Measurements from ENCODE around the gene P2RX1. TPM values are rescaled to one million over a fixed set of nuclear protein-coding genes. Genes with fewer than 3 reads are reported as not detected.

P2RX1 gene
- total RNA-seq, 1 donor from 2014 or later = not detected

- H3K4me1 Mint-ChIP-seq (ENCODE audit: unreplicated experiment) = peaks cover 8% of the 10 kb centered on the region
- no peak overlapping the region for H3K27ac Mint-ChIP-seq (ENCODE audit: unreplicated experiment)
- DNase-seq (ENCODE audit: extremely low spot score, unreplicated experiment) = no peak
- H3K27me3 Mint-ChIP-seq (ENCODE audit: unreplicated experiment) = no peaks in the 10 kb centered on the region
- TF ChIP-seq CTCF (IDR thresholded peaks at IDR 0.05) = no peak
- no peaks in the 10 kb centered on the region for H3K36me3 Mint-ChIP-seq (ENCODE audit: unreplicated experiment)
- no peak overlapping the region for H3K4me3 Mint-ChIP-seq (ENCODE audit: unreplicated experiment)
- H3K9me3 Mint-ChIP-seq (ENCODE audit: unreplicated experiment) = no peaks in the 10 kb centered on the region
Observed at GRCh38 chr17:3944485-3945388, 28.5 kb upstream of the P2RX1 start.

GRCh38 chr17:3943240-3943891, 27.1 kb upstream of the P2RX1 start:
- Mint-ChIP-seq H3K4me3 (ENCODE audit: unreplicated experiment) (no peak overlapping the region), H3K36me3 (ENCODE audit: unreplicated experiment) (no peaks in the 10 kb centered on the region), H3K27me3 (ENCODE audit: unreplicated experiment) (no peaks in the 10 kb centered on the region), H3K4me1 (ENCODE audit: unreplicated experiment) (peaks cover 8% of the 10 kb centered on the region), H3K27ac (ENCODE audit: unreplicated experiment) (no peak overlapping the region), H3K9me3 (ENCODE audit: unreplicated experiment) (no peaks in the 10 kb centered on the region)
- DNase-seq (ENCODE audit: extremely low spot score, unreplicated experiment) = no peak
- TF ChIP-seq CTCF (IDR thresholded peaks at IDR 0.05) = no peak

GRCh38 chr17:3940965-3941698, 24.9 kb upstream of the P2RX1 start:
- Mint-ChIP-seq H3K4me3 (ENCODE audit: unreplicated experiment) (no peak overlapping the region), H3K4me1 (ENCODE audit: unreplicated experiment) (peaks cover 8% of the 10 kb centered on the region), H3K27me3 (ENCODE audit: unreplicated experiment) (no peaks in the 10 kb centered on the region), H3K36me3 (ENCODE audit: unreplicated experiment) (no peaks in the 10 kb centered on the region), H3K27ac (ENCODE audit: unreplicated experiment) (no peak overlapping the region), H3K9me3 (ENCODE audit: unreplicated experiment) (no peaks in the 10 kb centered on the region)
- no peak for DNase-seq (ENCODE audit: extremely low spot score, unreplicated experiment)
- no peak for TF ChIP-seq CTCF (IDR thresholded peaks at IDR 0.05)

GRCh38 chr17:3937359-3937758, 21.1 kb upstream of the P2RX1 start:
- TF ChIP-seq CTCF (IDR thresholded peaks at IDR 0.05) = no peak
- no peaks in the 10 kb centered on the region for H3K4me1 Mint-ChIP-seq (ENCODE audit: unreplicated experiment)

More at GRCh38 chr17:3937359-3937758, 21.1 kb upstream of the P2RX1 start:
- Mint-ChIP-seq H3K9me3 (ENCODE audit: unreplicated experiment) (no peaks in the 10 kb centered on the region), H3K4me3 (ENCODE audit: unreplicated experiment) (no peak overlapping the region), H3K36me3 (ENCODE audit: unreplicated experiment) (no peaks in the 10 kb centered on the region), H3K27me3 (ENCODE audit: unreplicated experiment) (no peaks in the 10 kb centered on the region), H3K27ac (ENCODE audit: unreplicated experiment) (no peak overlapping the region)
- no peak for DNase-seq (ENCODE audit: extremely low spot score, unreplicated experiment)

All from osteocyte (in vitro differentiated cells).